ENCODE measurements around the gene SDHAF3.

The SDHAF3 gene

GRCh38 chr7:97226541-97226940, 109.0 kb downstream of the SDHAF3 start:
- no peaks in the 10 kb centered on the region for H3K4me1 ChIP-seq
- TF ChIP-seq, protein P1, sequence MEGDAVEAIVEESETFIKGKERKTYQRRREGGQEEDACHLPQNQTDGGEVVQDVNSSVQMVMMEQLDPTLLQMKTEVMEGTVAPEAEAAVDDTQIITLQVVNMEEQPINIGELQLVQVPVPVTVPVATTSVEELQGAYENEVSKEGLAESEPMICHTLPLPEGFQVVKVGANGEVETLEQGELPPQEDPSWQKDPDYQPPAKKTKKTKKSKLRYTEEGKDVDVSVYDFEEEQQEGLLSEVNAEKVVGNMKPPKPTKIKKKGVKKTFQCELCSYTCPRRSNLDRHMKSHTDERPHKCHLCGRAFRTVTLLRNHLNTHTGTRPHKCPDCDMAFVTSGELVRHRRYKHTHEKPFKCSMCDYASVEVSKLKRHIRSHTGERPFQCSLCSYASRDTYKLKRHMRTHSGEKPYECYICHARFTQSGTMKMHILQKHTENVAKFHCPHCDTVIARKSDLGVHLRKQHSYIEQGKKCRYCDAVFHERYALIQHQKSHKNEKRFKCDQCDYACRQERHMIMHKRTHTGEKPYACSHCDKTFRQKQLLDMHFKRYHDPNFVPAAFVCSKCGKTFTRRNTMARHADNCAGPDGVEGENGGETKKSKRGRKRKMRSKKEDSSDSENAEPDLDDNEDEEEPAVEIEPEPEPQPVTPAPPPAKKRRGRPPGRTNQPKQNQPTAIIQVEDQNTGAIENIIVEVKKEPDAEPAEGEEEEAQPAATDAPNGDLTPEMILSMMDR (IDR thresholded peaks at IDR 0.05), result no peak
- no peak overlapping the region for H3K4me3 ChIP-seq (ENCODE audit: low read depth, low read length)
- H3K79me2 ChIP-seq, result no peaks in the 10 kb centered on the region
- no peak overlapping the region for H3K4me2 ChIP-seq (ENCODE audit: low read length)
- H3K9ac ChIP-seq, result no peak overlapping the region
- H3K36me3 ChIP-seq (ENCODE audit: control insufficient read depth, insufficient read depth, low read length), result no peaks in the 10 kb centered on the region
- no peaks in the 10 kb centered on the region for H3K9me3 ChIP-seq (ENCODE audit: control insufficient read depth, low read length)
- H2AFZ ChIP-seq, result no peak overlapping the region
- no peaks in the 10 kb centered on the region for H3K27me3 ChIP-seq (ENCODE audit: control insufficient read depth, insufficient read depth, low read length)
- no peak overlapping the region for H3K27ac ChIP-seq
